Activated CD8-positive, alpha-beta memory T cell treated with anti-CD3 and anti-CD28 coated beads, Interleukin-2, amount 50 U/mL, for 1 hour (primary cell): ENCODE measurements around the gene ADK.

Experiments used
- DNase-seq: peaks from one replicate; pipeline ENCODE4 v3.0.0-alpha.2; 2020; ENCODE audit errors: extremely low read depth

The ADK gene

DNA sequence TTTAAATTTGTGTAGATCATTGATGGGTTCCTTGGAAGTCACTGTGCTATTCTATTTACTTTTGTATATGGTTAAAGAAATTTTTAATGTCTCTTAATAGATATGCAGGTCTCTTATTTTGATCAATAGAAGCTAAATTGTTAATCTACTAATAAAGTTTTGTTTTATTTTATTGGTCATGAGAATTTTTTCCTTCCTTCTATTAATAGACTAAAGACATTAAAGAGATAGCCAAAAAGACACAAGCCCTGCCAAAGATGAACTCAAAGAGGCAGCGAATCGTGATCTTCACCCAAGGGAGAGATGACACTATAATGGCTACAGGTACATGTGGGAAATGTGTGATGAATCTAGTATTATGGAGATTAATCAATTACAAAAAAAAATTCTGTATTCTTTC, 449.1 kb downstream of the ADK start:
- no peak for DNase-seq

GRCh38 chr10:74602576-74602975, 451.6 kb downstream of the ADK start:
- DNase-seq: no peak

- DNase-seq: no peak
Measured at GRCh38 chr10:74610299-74610698, 459.3 kb downstream of the ADK start.

DNA sequence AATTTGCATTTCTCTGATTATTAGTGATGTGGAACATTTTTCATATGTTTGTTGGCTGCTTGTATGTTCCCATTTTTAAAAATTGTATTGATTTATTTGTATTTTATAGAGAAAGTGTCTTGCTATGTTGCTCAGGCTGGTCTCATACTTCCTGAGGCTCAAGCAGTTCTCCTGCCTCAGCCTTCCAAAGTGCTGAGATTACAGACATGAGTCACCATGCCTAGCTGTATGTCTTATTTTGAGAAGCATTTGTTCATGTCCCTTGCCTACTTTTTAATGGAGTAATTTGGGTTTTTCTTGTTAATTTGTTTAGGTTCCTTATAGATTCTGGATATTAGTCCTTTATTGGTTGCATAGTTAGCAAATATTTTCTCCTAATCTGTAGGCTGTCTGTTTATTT, 461.2 kb downstream of the ADK start:
- no peak for DNase-seq

DNA sequence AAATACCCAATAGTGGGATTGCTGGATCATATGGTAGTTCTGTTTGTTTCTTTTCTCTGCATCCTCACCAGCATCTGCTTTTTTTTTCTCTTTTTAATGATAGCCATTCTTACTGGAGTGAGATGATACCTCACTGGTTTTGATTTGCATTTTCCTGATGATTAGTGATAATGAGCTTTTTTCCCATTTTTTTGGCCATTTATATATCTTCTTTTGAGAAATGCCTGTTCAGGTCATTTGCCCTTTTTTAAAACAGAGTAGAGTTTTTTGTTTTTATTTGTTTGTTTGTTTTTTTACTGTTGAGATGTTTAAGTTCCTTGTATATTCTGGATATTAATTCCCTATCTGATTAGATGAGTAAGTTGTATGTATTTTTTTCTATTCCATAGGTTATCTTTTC, 469.6 kb downstream of the ADK start:
- DNase-seq: no peak

DNA sequence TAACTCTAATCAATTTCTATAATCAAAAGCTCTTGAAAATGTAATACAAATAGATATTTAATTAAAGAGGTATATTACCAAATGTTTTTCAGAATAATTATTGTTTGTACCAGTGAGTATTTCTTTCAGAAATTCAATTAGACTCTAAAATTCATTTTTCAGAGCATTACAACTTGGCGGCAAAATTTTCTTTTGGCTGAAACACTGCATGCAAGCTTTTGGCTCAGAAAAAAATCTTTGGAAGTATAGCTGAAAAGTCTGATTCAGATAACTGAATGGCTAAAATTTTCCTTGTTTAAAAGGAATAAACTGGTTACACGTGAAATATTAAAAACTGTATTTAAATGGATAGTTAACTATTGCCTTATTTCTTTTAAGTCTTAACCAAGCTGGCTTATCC, 472.8 kb downstream of the ADK start:
- DNase-seq: no peak

- DNase-seq: no peak
Measured at GRCh38 chr10:74624501-74624900, 473.5 kb downstream of the ADK start.

- no peak for DNase-seq
Measured at GRCh38 chr10:74628136-74628535, 477.1 kb downstream of the ADK start.

DNA sequence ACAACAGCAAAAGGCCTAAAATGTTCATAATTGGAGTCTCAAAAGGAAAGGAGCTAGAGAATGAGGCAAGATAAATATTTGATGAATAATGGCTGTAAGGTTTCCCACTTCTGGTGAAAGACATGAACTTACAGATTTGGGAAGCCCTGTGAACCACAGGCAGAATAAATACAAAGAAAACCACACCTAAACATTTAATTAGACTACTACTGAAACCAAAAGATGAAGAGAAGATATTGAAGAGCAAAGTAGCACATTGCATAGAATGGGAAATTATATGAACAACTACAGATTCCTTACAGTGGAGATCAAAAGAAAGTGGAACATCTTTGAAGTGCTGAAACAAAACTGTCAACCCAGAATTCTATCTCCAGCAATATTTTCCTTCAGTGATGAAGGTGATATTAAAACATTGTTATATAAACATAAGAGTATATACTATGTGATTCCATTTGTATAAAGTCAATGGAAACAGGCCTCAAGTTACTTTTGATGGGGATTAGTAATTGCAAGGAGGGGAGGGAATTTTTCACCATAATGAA, 484.0 kb downstream of the ADK start:
- DNase-seq: no peak

GRCh38 chr10:74635655-74636054, 484.6 kb downstream of the ADK start:
- DNase-seq: no peak

GRCh38 chr10:74637685-74638084, 486.7 kb downstream of the ADK start:
- no peak for DNase-seq

DNA sequence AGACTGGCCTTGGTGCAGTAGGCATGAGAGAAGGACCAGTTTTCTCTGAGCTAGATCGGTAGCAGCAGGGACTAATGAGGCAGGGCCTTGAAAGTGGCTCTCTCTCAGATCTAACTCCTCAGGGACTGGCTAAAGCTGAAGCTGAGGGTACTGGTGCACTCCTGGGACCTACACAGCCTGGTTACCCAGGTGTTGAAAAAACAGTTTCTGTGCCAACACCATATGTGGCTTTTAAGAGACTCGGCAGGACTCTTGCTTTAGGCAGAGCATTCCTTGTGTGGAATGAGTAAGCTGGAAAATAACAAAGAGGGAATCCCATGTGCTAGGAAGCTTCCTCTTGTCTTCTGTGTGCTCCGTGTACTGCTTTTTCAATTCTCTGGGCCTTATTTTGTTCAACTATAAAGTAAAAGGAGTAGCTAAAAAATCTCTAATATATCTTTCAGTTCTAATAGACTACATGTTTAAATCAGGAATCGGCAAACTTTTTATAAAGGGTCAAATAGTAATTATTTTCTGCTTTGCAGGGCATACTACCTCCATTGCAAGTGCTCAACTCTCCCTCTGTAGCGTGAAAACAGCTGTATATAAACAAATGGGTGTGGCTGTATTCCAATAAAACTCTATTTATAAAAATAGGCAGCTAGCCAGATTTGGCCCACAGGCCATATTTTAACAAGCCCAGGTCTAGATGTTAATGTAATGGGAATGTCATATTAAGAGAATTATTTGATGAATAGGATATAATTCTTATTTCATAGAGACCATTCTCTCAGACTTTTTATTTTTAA, 489.3 kb downstream of the ADK start:
- DNase-seq: no peak

DNA sequence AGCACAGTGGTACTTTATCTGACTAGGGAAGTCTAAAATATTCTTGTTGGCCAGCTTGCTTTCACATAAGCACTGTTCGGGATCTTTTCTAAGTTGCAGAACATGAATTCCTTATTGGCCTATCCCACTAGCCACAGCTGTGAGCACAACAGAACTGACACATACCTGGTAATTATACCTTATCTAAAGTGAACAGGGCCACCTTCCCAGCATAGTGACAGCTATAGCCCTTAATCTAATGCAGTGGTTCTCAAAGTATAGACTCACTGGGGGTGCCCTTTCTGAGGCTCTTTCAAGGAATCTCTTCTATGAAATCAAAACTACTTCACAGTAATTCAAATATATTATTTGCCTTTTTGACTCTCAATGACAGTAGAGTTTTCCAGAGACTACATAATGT, 490.6 kb downstream of the ADK start:
- DNase-seq: no peak

- DNase-seq: no peak
Measured at GRCh38 chr10:74642901-74643595, 492.0 kb downstream of the ADK start.

DNA sequence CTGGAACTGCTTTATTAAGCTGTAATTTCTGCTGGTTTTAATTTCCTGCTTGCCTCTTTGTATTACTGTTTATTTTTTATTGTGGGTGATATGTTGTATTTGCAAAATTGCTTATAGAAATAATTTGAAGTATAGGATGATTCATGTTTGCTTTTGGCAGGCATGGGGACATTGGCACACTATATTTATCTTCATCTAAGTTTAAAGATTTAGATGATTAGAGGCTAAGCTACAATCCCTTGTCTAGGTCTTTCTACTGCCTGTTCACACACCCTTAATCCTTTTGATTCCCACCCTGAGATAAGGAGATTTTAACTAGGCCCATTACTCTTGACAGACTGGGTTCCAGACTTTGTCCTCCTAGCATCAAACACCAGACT, 492.6 kb downstream of the ADK start:
- no peak for DNase-seq

DNA sequence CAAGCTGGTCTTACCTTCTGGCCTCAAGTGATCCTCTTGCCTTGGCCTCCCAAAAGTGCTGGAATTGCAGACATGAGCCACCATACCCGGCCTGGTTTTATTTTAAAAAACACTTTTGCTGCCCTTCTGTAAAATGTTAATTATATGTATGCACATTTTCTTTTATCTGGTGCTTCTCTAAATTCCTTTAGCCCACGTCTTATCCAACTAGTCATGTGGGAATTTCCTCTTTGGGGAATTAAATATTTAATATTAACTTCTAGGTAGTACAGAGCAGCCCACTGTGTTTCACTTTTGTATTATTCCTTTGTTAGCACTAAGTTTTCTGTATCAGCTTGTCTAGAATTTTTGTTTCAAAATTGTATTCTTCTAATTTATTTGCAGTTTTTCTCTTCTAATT, 493.7 kb downstream of the ADK start:
- DNase-seq: no peak

GRCh38 chr10:74645692-74646091, 494.7 kb downstream of the ADK start:
- DNase-seq: no peak

DNA sequence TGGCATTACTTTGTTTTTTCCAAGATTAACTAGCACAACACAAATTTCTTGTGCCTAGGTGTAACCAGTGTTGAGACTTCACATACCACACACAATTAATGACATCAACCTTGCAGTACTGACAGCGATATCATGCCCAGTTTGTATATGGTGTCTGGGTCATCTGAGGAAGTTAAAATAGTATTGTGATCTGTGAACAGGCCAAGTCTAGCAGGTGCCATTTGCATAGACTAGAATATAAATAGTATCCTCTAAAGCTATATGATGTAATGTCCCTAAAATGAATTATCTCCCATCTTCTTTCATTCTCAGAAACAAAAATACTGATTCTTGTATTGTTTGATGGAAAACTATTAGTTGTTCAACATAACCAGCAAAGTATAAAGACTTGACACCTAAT, 499.6 kb downstream of the ADK start:
- no peak for DNase-seq

DNA sequence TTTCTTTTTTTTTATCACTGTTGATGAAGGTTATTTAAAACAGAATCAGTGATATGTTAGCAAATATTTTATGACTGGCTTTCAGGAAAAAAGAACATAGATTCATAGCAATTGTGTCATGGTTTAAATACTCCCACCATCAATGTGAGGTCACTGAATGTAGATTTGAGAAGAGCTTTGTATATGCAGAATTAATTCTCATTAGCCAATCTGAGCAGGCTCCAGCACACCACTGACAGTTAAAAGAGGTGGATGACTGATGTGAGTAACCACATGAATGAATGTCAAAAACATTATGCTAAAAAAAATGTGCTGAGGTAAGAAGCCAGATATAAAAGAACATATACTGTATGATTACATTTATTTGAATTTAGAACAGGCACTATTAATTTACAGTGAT, 500.5 kb downstream of the ADK start:
- no peak for DNase-seq

DNA sequence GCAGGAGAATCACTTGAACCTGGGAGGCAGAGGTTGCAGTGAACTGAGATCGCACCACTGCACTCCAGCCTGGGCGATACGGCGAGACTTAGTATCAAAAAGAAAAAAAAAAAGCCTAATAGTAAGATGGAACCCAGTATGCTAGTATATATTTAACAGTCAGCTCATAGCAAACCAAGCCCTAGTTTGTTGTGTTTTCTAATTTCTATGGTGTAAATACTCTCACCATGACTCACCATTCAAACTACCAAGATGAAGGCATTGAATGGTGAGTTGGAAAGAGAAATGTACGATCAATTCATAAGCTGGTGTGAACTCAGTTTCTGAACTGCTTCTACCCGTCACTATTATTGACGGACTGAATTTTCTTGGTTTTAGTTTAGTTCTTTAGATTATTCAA, 501.6 kb downstream of the ADK start:
- no peak for DNase-seq

- no peak for DNase-seq
Measured at GRCh38 chr10:74658511-74658910, 507.5 kb downstream of the ADK start.

GRCh38 chr10:74662635-74663034, 511.6 kb downstream of the ADK start:
- DNase-seq: no peak

DNA sequence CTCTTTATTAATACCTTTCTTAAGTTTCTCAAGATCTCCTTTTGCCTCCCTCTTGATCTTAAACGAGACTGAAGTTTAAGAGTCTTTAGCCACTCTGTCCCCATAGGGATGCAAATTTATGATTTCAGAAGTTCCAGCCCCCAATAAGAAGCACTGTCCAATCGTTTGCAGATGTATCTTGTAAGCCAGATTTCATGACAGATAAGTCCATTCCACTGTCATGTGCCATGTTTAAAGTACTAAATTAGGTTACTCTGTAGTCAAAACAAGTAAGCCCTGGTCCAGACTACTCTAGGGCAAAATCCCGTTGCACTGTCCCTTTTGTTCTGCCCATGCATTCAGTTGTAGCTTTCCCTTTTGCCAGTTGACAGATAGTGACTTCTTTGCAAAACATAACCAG, 518.2 kb downstream of the ADK start:
- no peak for DNase-seq
